Measurements from ENCODE around the gene DENND4C.
"Not testable (repeated sequence)": the region's sequence is repeated elsewhere in the genome, so short reads cannot be mapped to it uniquely, and the experiment has no call there.

DENND4C gene

GRCh38 chr9:19223724-19224123 lies 6.8 kb upstream of the DENND4C start:
- in situ Hi-C loops (cut with MboI; ENCODE audit: low sequenced_read_pairs): no loop called here

- in situ Hi-C loops (cut with MboI; ENCODE audit: low sequenced_read_pairs): no loop called here
Measured at GRCh38 chr9:19224563-19224962, 5.9 kb upstream of the DENND4C start.

- in situ Hi-C loops (cut with MboI; ENCODE audit: low sequenced_read_pairs): no loop called here
Measured at GRCh38 chr9:19229595-19230354, 718 bp upstream of the DENND4C start.

GRCh38 chr9:19231126-19231903 lies 822 bp downstream of the DENND4C start:
- in situ Hi-C loops (cut with MboI; ENCODE audit: low sequenced_read_pairs): no loop called here

GRCh38 chr9:19231904-19232822 lies 1.7 kb downstream of the DENND4C start:
- in situ Hi-C loops (cut with MboI; ENCODE audit: low sequenced_read_pairs): no loop called here

- in situ Hi-C loops (cut with MboI; ENCODE audit: low sequenced_read_pairs): no loop called here
Measured at GRCh38 chr9:19232823-19233194, 2.3 kb downstream of the DENND4C start.

- in situ Hi-C loops (cut with MboI; ENCODE audit: low sequenced_read_pairs): no loop called here
Measured at GRCh38 chr9:19233344-19233743, 2.9 kb downstream of the DENND4C start.

GRCh38 chr9:19239955-19240354 lies 9.5 kb downstream of the DENND4C start:
- in situ Hi-C loops (cut with MboI; ENCODE audit: low sequenced_read_pairs): no loop called here

- in situ Hi-C loops (cut with MboI; ENCODE audit: low sequenced_read_pairs): no loop called here
Measured at GRCh38 chr9:19241728-19242127, 11.2 kb downstream of the DENND4C start.

- in situ Hi-C loops (cut with MboI; ENCODE audit: low sequenced_read_pairs): no loop called here
Measured at GRCh38 chr9:19243366-19244033, 13.0 kb downstream of the DENND4C start.

GRCh38 chr9:19246891-19247290 lies 16.4 kb downstream of the DENND4C start:
- in situ Hi-C loops (cut with MboI; ENCODE audit: low sequenced_read_pairs): no loop called here

GRCh38 chr9:19247420-19247819 lies 16.9 kb downstream of the DENND4C start:
- in situ Hi-C loops (cut with MboI; ENCODE audit: low sequenced_read_pairs): no loop called here

GRCh38 chr9:19250346-19250745 lies 19.9 kb downstream of the DENND4C start:
- in situ Hi-C loops (cut with MboI; ENCODE audit: low sequenced_read_pairs): not testable (repeated sequence)

- in situ Hi-C loops (cut with MboI; ENCODE audit: low sequenced_read_pairs): not testable (repeated sequence)
Measured at GRCh38 chr9:19251203-19251602, 20.7 kb downstream of the DENND4C start.

- in situ Hi-C loops (cut with MboI; ENCODE audit: low sequenced_read_pairs): not testable (repeated sequence)
Measured at GRCh38 chr9:19251622-19252021, 21.1 kb downstream of the DENND4C start.

- in situ Hi-C loops (cut with MboI; ENCODE audit: low sequenced_read_pairs): no loop called here
Measured at GRCh38 chr9:19252174-19252884, 21.8 kb downstream of the DENND4C start.

- in situ Hi-C loops (cut with MboI; ENCODE audit: low sequenced_read_pairs): no loop called here
Measured at GRCh38 chr9:19252885-19253219, 22.4 kb downstream of the DENND4C start.

GRCh38 chr9:19255112-19255511 lies 24.6 kb downstream of the DENND4C start:
- in situ Hi-C loops (cut with MboI; ENCODE audit: low sequenced_read_pairs): no loop called here

GRCh38 chr9:19255821-19256220 lies 25.3 kb downstream of the DENND4C start:
- in situ Hi-C loops (cut with MboI; ENCODE audit: low sequenced_read_pairs): no loop called here

- in situ Hi-C loops (cut with MboI; ENCODE audit: low sequenced_read_pairs): not testable (repeated sequence)
Measured at GRCh38 chr9:19259665-19260255, 29.3 kb downstream of the DENND4C start.

All from HL-60/S4 treated with phorbol 12-myristate 13-acetate at 8.2 ng/mL for 4 days and 3 days (cell line).